Thyroid gland (tissue), 4 donors: ENCODE measurements around the gene TMEM45A.

Experiments
- CTCF ChIP-seq, 6 experiments: fragments of 200-600 bp in 3 of 6; fragments of 450-650 bp in 3 of 6; sonication (generic) in 3 of 6; IDR thresholded peaks; one replicate each; pipeline ENCODE4 v1.5.1; 2016 to 2019; ENCODE audit warnings: antibody characterized with exemption in 6 of 6, mild to moderate bottlenecking in 2 of 6, inconsistent platforms in 1 of 6, moderate library complexity in 1 of 6
- POLR2A ChIP-seq, 2 donors: fragments of 450-650 bp; IDR thresholded peaks; one replicate each; pipeline ENCODE4 v1.6.1; 2017; ENCODE audit warnings: antibody characterized with exemption in 2 of 2, mild to moderate bottlenecking in 2 of 2, moderate library complexity in 1 of 2

DNA sequence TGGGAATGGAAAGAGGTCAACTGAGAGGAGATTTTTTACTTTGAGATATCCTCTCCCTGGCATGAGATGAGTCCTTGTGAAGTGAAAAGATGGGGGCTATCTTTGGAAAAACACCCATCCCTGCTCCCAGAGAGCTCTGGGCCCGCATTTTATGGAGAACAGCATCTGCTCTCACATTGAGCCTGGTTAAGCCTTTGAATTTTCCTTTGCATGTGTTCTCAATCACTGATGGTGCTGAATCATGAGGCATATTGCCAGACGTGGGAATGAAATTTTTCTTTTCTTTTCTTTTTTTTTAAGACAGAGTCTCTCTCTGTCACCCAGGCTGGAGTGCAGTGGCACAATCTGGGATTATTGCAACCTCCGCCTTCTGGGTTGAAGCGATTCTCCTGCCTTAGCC is 24.4 kb downstream of the TMEM45A start:
- TF ChIP-seq CTCF (IDR thresholded peaks at IDR 0.05): no peak
- no peak for TF ChIP-seq POLR2A (IDR thresholded peaks at IDR 0.05)
